Measurements from ENCODE around the gene ATXN7L1. TPM values are rescaled to one million over a fixed set of nuclear protein-coding genes. Genes with fewer than 3 reads are reported as not detected.

ATXN7L1 gene
- total RNA-seq, 1 donor from 2014 or later: 3.7 TPM

DNA sequence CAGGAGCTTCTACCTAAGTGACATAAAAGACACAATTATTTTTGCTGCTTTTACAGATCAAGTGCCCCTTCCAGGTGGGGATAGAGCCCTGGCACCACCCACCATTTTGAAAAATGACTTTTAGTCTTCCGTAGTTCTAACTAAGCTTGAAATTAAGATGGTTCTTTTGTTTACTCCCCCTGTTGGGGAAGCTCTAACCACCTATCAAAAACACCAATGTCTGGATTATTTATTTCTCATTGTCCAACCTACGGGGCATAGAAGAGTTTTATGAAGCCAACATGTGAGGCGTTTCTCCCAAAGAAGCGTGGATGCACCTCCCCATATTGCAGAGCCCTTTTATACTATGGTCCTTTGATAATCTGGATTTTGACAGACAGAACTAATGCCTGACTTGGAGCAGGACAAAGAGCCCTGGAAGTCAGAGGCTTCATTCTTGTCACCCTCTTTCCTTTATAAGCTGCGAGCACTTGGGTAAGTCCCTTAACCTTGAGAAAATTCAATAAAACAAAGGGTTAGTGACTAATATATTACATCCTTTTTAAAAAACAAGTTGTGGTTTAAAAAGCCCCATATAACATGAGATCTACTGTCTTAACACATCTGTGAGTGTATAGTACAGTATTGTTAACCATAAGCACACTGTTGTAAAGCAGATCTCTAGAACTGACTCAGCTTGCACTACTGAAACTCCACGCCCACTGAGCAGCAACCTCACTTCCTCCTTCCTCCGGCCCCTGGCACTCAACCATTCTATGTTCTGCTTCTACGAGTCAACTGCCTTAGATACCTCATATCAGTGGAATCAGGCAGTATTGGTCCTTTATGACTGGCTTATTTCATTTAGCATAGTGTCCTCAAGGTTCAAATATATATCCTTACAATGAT is 67.5 kb downstream of the ATXN7L1 start:
- intact Hi-C loops (cut with micrococcal nuclease): no loop called here
- DNase-seq: no peak
- peak; percentile 21 for ATAC-seq

DNA sequence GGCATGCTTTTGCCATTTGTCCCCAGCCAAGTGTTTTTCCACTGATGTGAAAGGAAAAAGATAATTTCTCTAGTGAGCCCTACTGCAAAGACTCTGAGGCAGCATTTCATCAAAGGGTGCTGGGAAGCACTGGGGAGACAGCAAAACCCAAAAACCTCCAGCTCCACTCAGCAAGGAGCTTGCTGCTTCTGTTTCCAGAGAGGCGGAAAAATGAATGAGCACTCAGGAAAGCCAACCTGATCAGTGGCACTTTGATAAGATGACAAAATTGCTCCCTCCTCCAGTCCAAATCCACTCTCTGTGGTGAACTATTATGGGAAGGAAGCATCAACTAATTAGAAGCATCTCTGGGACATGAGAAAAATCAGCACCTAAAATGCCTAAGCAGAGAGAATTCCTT is 68.2 kb downstream of the ATXN7L1 start:
- intact Hi-C loops (cut with micrococcal nuclease): no loop called here
- ATAC-seq: no peak
- no peak for DNase-seq

DNA sequence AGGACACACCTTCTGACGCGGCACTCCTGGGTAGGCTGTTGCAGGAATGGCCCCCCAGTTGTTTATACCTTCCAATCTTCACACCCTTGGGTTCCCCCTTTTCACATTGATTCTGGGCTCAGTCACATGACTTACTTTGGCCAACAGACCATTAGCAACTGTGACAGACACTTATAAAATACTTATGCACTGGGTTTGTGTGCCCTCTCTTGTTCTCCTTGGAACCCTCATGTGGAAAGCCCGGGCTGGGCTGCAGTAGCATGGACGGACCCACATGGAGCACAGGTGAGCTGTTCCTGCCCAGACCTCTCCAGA is 69.0 kb downstream of the ATXN7L1 start:
- intact Hi-C loops (cut with micrococcal nuclease): no loop called here
- no peak for ATAC-seq

DNA sequence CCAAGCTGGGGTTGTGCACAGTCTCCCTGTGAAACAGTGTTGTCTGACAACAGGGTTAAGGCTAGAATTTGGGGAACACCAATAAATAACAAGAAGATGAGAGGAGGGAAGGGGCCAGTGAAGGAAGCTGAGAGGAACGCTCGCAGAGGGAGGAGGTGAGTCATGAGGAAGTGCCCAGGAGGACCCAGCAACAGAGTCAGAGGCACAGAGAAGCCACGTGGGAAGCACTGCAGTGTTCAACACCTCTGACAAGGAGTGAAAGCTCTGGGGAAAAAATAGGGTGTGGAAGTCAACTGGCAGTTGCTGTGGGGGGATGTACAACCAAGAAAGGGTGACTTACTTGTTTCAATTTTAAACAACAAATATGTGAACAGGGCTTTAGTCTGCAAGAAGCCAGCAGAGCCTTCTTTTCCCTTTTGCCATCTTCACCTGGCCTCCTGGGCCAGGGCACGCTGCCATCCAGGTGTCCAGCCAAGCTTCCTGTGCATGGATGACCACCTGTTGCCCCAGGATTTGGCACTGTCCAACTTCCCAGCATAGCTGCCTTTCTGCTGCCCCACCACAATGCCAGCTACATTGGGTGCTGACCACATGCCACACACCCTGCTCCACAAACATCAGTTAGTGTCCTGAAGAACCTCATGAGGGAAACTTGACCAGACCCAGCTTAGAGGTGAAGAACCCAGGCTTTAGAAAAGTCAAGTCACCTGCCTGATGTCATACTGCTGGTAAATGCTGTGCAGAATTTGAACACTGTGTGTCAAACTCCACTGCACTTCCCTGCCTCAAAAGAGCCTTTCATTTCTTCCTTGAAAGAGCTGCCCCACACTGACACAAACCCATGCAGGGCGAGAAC is 69.6 kb downstream of the ATXN7L1 start:
- intact Hi-C loops (cut with micrococcal nuclease): no loop called here
- no peak for ATAC-seq
- DNase-seq: no peak

More for the DNA sequence above, 69.0 kb downstream of the ATXN7L1 start:
- no peak for DNase-seq

DNA sequence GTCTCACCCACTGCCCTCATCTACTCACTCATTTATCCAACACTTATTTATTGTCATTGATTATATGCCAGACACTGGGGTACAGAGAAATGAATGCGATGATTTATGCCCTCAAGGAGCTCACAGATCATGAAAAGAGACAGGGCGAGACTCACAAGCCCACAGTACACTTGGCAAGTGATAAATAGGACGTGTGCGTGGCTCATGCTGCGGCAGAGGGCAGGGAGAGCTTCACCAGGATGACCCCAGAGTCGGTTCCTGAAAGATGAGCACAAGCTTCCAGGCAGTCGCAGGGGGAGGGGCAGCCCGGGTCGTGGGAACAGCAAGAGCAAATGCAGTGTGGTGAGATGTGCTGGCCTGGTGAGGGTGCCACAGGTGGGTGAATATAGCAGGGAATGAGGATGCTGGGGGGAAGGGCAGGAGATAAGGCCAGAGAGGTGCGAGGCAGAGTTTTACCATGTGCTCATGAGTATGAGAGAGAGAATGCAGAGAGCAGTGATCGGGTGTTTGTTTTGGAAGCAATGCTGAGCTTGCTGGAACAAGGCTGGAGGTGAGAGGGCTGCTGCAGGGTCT is 70.9 kb downstream of the ATXN7L1 start:
- intact Hi-C loops (cut with micrococcal nuclease): no loop called here

DNA sequence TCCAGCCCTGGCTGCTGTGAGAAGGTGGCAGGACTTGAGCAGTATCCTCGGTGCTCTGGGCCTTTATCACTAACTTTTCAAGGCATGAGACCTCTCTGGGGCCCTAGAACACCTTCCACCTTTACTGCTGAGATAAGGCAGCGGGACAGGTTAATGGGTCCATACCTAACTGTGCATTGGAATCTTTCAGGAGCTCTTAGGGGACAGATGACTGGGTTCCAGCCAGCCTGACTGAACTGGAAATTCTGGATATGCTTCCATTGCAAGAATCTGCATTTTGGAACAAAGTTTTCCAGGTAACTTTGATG is 73.0 kb downstream of the ATXN7L1 start:
- DNase-seq (no peak), ATAC-seq (no peak)
- intact Hi-C loops (cut with micrococcal nuclease): no loop called here

More for the DNA sequence above, 70.9 kb downstream of the ATXN7L1 start:
- DNase-seq (no peak), ATAC-seq (no peak)

DNA sequence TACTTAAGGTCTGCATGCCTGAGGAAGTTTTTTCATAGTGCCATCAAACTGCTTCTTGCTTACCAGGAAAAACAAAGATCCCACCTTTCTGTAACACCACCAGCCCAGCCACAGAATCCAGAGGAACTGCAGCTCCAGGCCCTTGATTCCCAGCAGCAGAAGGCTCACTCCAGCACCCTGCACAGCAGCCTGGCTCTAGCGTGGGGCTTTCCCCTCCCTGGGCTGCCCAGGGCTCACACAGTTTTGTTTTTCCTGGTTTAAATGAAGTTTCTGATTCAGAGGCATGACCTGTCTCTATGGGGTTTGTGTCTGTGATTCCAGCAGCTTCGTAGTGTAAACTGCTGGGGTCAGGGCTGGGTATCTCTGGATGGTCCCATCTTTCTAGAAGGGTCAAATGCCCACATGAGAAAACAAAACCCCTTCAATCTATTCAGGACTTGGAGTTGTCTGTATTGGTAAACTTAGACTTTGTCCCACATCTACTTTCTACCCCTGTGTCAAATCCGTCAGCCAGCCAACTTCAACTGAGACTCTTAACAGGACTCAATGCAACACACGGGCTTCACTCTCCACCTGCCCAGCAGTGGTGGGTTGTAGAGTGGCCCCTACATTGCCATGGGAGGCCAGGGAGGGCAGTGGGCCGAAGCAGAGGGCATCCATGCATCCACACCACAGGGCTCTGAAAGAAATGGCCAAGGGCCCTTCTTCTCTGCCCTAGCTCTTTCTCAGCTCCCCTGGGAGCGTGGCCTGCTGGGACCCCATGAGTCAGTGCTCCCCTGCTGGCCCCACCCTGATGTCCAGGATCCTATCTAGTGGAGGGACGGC is 73.6 kb downstream of the ATXN7L1 start:
- no peak for ATAC-seq
- DNase-seq: no peak
- intact Hi-C loops (cut with micrococcal nuclease): no loop called here

DNA sequence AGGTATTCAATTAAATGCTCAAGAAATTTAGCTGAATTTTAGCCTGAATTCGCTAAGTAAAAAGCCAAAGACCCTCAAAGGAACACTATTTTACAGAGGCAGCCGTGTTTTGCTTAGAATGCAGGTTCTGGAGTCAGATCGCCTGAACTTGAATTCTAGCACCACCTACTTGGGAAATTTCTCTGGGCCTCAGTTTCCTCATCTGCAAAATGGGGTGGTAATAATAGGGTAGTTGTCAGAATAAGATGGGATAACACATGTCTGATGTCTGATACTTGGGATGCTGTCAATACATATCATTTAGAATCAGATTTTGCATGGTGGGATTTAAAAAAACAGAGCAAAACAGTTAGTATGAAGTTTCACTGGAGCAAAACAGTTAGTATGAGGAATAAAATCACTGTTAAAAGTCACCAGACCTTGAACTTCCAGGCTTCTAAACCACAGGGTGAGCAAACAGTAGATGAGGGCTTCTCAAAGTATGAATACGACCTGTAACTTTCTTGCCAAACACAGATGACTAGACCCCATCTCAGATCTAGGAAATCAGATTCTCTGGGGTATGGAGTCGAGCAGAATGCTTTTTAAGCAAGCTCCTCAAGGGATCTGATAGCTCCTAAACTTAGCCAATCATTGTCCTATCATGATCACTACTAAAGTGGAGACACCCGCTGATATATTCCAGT is 75.4 kb downstream of the ATXN7L1 start:
- ATAC-seq: no peak
- intact Hi-C loops (cut with micrococcal nuclease): no loop called here
- DNase-seq: no peak

DNA sequence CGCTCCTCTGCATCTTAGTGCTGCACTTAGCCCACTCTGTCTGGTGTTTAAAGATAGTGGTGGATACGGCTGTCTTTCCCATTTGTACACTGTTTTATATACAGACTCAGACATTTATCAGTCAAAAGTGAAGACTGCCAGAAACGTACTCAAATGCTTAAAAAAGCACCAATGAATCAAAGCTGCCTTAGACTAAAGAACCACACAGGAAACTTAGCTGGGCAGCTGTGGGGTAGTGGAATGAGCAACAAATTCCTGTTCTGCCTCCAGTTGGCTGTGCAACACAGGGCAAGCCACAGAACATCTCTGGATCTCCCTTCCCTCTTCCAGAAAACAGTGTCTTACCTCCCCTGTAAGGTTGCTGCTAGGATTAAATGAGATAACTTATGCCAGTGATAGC is 76.0 kb downstream of the ATXN7L1 start:
- no peak for DNase-seq
- intact Hi-C loops (cut with micrococcal nuclease): no loop called here
- no peak for ATAC-seq

DNA sequence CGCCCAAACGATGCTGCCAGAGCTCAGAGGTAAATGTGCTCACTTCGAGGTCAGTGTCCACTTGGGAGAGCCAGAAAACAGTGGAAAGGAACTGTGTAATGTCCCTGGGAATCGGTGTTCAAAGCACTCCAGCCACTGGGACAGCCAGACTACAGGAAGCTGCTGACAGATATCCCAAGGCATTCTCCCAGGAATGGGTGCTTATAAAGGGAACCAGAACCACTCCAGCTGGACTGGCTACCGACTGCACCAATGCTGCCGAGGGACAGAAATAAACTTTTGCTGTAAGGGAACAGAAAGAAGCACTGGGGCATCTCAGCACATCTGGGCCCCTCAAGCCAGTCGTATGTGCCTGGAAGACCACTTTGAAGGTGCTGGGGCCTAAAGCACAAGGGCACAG is 76.7 kb downstream of the ATXN7L1 start:
- intact Hi-C loops (cut with micrococcal nuclease): no loop called here
- DNase-seq (no peak), ATAC-seq (peak; percentile 89)

DNA sequence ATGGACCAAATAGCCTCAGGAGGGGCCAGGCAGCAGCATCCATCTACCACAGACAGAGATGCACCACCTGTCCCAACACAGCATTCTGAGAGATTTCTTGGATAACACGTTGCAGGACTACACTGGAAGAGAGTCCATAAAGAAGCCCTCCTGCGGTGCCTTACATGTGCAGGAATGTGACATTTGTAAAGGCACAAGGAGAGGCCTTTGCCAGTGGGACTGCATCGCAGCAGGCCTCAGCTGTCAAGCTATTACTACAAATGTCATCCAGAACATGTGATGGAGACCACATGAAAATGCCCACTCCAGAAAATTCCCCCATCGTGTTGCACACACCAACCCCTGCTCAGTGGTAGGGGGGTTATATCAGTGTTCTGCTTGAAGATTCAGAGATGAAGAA is 77.4 kb downstream of the ATXN7L1 start:
- intact Hi-C loops (cut with micrococcal nuclease): no loop called here
- DNase-seq (no peak), ATAC-seq (no peak)

DNA sequence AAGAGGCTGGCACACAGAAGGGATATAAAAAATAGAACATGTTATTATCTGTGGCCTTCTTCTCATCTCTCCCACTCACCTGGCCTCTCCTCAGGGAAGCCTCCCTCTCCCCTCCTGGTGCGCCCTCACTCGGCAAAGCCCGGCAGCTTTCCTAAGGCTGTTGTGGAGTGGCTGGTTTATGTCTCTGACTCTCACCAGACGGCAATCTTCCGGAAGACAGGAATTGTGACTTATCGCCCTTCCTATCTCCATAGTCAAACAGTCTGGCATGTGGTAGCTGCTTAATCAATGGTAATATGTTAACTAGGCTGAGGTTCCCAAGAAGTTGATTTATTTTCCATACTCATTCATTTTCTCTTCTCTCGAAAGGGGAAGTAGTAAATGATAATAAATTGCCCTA is 78.7 kb downstream of the ATXN7L1 start:
- no peak for DNase-seq
- intact Hi-C loops (cut with micrococcal nuclease): no loop called here
- ATAC-seq: no peak

DNA sequence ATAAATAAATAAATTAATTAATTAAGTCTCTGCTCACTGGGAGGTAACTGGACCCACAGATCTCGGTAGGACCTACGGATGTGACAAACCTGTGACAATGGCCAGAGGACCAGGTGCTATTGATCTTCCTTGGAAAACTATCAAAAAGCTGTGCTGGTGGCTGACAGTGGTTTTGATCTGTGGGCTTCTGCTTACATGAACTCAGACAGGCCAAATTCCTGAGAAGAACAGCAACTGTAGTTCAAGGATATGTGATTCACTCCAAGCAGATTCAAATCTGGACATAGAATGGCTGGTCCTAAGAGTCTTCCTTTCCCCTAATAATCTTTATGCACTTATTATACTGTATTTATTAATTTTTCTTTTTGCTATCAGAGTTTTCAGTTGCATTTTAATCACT is 80.0 kb downstream of the ATXN7L1 start:
- ATAC-seq: no peak
- intact Hi-C loops (cut with micrococcal nuclease): no loop called here
- DNase-seq: no peak

DNA sequence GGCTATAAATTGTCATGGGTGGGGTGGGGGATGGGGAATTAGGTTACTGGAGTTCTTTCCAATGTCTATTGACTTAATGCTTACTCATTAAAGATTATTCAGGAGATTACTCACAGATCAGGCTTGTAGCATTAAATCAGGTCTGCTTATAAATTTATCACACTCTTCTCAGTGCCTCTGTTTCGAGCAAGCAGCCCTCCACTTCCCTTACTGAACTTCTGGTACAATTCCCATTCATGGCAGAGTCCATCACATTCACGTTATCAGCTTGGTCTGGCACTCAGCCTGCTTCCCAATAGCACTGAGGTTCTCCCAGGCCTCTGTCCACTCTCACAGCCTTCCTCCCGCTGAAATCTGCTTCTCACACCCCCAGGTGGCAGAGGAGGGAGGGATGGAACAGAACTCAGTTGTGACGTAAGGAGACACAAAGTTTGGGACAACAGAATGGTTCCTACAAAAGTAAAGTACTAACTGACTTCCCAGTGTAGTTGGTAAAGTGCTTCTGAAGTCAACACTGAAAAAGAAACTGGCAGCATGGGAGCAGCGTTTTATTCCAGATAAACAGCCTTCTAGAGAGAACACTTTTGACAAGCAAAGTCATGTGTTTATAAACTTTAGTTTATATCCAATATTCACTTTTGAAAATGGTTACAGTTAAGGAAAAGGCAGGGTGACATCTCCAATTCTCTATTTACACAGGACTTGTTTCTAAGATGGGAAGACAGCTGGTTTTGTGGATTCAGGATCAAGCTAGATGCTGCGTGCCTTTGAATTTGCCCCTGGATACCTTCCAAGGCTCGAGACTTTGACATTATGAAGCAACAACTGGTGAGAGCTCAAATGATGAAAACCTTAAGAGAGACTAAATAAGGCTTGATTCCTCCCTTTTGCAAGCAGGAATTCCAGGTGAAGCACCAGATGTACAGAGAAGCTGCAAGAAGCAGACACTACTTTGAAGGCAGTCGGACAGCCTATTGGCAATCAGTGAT is 81.4 kb downstream of the ATXN7L1 start:
- ATAC-seq (peak; percentile 84), DNase-seq (peak; percentile 49)
- intact Hi-C loops (cut with micrococcal nuclease): no loop called here

DNA sequence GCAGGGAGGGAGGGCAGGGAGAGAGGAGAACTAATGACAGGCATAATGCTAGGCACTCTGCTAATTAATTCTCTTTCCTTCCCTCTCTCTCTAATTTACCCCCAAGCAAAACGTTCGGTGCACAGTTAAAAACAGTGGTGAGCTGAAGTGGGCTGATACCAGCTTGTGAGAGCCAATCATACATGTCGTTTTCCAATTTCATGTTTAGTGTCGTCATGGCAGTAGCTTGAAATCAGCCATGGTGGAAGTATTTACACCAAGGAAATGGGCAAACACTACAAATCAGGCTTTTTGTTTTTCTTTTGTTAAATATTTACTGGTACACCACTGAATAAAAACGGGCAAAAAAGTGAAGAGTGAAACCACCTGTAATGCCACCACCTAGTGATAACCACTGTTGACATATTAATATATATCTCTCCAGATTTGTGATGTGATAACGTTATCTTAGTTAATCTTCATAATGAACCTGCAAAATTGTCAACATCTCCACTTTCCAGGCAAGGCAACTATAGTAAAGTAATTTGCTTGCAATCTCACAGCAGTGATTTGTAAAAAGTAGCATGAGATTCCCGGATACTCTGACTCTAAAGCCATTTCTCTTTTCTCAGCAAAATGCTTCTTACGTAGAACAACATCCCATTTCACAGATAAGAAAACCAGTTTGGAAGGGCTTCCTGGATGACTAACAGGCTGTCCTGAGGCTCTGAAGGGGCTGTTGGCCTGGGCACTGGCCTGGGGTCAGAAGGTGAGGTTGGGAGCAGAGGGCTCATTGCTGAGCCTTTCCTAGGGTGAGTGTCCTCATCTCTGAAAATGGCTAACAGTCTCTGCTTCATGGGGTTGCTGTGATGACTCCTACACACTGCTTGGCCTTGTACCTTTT is 83.7 kb downstream of the ATXN7L1 start:
- ATAC-seq (no peak), DNase-seq (no peak)
- intact Hi-C loops (cut with micrococcal nuclease): no loop called here

DNA sequence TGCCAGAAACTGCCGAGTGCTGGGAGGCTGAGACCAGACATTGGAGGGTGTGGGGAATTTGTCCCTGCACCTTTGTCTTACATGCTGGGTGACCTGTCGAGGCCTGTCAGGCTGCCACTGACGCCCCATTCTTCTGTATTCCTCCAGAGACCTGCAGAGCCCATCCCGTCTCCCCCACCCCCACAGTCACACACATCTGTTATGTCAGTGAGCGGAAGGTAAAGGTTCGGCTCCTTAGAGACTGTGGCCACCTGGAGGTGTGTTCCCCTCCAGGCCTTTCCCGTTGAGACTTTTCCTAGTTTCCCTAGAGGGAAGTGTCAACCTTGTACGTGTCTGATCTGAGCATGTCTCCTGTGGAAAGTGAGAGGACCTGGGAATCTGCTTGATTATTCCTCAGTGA is 84.5 kb downstream of the ATXN7L1 start:
- ATAC-seq (no peak), DNase-seq (no peak)
- intact Hi-C loops (cut with micrococcal nuclease): no loop called here

DNA sequence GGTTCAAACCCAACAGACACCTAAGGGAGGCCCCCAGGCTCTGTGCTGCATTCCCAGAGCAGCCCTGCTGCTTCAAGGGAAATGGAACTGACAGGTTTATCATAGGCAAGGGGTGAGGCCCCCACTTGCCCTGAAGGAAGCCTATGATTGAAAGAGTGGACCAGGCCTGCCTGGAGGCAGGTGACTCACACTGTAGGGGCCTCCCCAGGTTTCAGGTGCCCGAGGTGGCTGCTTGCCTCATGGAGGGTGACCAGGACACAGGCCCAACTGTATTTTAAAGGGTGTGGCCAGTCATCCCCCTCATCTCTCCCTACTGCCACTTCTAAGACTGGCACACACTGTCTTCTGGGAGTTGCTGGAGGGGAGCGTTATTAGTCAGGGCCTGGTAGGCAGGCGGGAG is 85.4 kb downstream of the ATXN7L1 start:
- no peak for DNase-seq
- no peak for ATAC-seq
- intact Hi-C loops (cut with micrococcal nuclease): no loop called here
